Smooth muscle cell of the brain vasculature (primary cell): Measurements from ENCODE around the gene PRKAG2.
"Not testable (repeated sequence)": the region's sequence is repeated elsewhere in the genome, so short reads cannot be mapped to it uniquely, and the experiment has no call there.

ENCODE experiments used
- DNase-seq: peaks from one replicate; pipeline ENCODE4 v3.0.0-alpha.2; 2012; ENCODE audit warnings: low read depth, low spot score

PRKAG2 gene

GRCh38 chr7:151802469-151802846, 74.5 kb downstream of the PRKAG2 start:
- no peak for DNase-seq

DNA sequence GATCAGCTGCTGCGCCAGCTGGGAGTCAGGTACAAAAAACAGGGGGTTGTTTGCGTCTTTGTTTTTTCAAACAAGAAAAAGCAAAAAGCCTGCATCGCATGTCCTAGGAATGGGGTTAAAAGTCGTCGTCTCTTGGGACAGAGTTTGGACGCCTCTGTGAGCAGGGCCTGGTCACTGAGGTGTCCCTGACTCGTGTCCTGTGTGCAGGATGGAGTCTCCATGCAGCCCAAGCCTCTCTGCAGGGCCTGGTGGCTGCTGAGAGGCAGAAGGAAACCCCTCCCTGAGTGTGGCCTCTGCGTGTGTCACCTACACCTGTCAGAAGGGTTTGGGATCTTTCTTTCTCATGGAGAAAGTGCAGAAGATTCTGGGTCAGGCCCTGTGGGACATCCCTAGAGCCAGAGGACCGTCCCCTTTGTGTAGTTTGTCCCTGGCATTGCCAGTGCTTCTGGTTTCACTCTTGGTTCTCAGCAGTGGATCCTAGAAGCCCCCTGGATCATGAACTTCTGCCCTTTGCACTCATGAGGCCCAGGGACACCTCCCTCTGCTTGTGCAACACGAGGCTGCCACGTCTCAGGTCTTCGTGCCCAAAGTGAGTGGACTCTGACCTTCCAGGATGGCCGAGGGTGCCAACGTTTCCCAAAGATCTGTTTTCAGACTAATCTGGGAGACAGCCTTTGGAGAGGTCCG, 75.0 kb downstream of the PRKAG2 start:
- DNase-seq: no peak

GRCh38 chr7:151801291-151801690, 75.6 kb downstream of the PRKAG2 start:
- DNase-seq: no peak

- no peak for DNase-seq
These were observed 76.1 kb downstream of the PRKAG2 start for GRCh38 chr7:151800861-151801260.

DNA sequence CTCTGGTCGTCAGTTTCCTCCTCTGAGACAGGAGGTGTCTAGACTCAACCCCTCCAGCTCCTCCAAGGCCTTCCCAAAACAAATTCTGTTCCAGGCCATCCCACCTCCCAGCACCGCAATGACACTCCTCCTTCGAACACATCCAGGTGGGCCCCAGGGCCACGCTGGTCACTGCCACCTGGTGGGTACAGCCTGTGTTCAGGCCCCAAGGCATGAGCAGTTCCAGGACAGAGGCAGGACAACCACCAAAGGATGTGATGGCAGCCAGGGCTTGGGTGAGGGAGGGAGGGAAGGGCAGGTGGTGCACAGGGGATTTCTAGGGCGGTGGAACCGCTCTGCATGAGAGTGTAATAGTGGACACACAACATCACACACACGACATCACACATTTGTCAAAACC, 76.5 kb downstream of the PRKAG2 start:
- DNase-seq: no peak

- no peak for DNase-seq
These were observed 77.4 kb downstream of the PRKAG2 start for GRCh38 chr7:151799506-151799905.

- DNase-seq: no peak
These were observed 78.0 kb downstream of the PRKAG2 start for GRCh38 chr7:151798851-151799448.

DNA sequence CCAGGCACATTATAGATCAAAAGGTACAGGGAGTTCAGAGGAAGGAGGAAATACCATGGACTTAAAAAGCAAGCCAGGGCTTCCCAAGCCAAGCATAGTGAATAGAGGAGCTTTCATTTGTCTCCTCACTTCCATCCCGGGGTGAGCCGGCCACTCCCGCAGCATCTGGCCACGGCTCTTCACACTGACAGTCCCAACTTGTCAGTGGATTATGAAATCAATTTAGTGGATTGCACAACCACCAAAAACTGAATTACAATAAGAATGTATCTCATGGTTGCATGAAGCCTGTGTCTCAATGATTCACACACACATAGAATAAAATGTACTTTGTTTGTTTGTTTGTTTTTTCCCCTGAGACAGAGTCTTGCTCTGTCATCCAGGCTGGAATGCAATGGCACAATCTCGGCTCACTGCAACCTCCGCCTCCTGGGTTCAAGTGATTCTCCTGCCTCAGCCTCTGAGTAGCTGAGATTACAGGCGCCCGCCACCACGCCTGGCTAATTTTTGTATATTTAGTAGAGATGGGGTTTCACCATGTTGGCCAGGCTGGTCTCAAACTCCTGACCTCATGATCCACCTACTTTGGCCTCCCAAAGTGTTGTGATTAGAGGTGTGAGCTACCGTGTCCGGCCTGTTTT, 79.1 kb downstream of the PRKAG2 start:
- not testable (repeated sequence) for DNase-seq

- DNase-seq: no peak
These were observed 79.9 kb downstream of the PRKAG2 start for GRCh38 chr7:151796871-151797537.

DNA sequence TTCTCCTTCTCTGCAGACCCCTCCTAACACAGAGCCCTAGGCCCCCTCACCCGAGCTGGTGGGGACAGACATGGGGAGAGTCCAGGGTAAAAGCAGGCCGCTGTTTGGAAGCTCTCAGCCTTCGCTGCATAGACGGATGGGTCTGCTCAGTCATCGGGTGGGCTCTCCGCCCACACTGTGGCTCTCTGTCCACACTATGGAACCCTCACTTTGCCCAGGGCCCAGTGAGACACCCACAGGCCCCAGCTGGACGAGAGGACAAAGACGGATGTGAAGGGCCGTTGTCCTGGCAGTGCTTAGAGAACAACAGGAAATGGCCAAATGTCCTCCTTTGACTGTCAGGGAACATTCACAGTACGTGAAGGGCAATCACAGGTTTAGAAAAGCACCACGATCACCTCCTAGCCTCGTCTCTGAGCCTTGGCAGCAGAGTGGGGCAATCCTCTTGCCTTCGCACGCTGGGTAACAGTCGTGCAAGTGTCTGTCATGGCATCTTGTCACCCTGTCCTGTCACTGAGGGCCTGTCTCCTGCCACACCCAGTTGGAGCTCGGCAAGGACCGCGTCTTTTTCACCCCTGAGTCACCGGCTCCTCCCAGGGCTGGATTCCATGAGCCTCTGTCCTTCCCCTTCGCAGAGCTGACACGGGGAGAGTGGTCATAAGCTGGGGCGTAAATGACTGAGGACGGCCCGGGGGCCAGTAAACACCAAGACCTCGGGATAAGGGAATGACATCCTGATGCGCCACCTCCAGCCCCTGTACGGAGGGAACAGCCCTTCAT, 80.6 kb downstream of the PRKAG2 start:
- no peak for DNase-seq

DNA sequence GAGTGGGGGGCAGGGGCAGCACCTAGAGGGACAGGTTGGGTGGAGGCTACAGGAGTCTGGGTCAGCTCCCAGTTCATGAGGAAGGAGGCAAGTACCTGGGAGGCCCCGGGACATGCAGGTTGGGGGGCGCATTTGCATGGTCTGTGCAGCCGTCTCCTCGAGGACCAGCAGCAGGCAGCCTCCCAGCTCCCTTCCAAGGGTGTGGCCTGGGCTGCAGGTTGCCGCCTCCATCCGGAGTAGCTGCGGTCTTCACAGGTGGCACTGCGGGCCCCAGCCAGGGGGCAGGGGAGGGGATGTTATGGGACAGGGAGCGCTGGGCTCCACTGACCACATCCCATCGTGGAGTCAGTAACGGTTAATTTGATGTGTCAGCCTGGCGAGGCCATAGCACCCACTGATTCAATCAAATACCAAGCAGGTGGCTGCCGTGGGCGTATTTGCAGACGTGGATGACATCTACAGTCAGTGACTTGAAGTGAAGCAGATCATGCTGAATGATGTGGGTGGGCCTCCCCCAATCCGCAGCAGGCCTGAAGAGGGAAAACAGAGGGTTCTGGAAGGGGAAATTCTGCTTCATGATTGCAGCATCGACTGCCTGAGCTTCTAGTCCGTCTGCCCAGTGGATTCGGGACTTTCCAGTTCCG, 81.6 kb downstream of the PRKAG2 start:
- no peak for DNase-seq

GRCh38 chr7:151794508-151795167, 82.3 kb downstream of the PRKAG2 start:
- no peak for DNase-seq

DNA sequence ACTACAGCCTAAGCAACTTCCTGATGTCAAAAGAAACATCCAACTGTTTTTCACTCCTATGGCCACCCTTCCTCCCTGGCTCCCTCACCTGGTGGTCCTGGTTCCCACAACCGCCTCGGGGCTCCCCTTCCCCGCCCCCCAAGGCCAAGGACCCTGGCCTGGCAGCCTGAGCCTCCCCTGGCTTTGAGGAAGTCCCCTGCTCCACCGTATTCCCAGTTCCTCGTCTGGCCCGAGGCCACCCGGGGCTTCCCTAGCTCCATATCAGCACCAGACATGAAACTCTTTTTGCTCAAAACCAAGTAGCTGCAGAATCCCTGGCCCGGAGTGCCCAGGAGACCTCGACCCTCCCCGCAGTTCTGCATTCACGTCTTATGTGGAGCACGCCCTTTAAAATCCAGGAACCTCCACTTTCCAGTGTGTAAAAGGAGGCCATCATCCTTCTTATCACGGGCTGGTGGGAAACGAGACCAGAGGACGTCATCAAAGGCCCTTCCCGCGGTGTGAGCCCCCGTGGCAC, 82.9 kb downstream of the PRKAG2 start:
- DNase-seq: no peak

DNA sequence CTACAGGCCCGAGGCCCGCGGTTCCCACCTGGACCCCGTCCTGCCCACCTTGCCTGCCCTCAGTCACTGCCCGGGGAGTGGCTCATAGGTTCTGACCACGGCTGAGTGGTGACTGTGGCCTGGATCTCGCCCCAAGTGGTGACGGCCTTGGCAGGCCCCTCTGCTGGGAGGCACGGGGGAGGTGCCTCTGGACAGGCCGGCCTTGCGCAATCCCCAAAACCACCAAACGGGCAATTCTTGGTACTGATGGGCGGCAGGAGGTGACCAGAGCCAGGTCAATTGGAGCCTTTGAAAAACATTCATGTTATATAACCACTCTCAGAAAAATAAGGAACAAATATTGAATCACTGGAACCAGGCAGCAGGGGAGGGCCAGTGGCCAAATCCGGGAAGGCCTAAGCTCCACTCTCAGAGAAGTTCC, 83.4 kb downstream of the PRKAG2 start:
- DNase-seq: no peak

DNA sequence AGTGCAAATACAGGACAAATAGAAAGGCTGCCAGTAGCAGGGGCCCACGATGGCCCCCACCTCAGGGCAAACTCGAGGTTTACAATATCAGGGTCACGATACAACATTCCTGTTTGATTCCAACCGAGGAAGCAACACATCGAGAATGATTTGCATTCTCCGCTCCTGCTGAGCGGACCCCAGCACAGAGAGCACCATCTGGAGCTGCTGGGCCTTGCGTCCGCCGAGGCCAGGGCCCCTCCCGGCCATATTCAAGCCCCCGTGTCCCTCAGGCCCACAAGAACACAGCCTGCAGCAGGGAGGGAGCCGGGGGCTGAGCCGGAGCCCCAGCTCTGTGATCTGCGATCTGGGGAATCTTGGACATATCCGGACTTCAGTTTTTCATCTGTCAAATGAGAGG, 84.3 kb downstream of the PRKAG2 start:
- DNase-seq: no peak

DNA sequence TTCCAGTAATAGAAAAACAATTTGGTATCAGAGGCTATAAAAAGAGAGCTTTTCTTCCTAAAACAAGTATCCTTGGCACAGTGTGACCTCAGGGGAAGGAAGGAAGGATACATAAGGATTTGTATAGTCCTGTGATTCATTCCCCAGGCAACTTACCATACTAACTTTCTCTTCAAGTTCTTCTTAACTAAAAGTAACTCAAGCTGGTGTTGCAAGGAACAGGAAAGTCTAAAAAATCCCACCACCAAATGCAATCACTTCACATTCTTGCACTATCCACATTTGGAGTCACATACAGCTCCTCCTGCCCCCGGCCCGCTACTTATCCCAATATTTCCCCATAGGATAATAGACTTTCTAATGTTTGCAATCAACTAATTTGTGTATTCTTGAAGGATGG, 84.8 kb downstream of the PRKAG2 start:
- DNase-seq: no peak

- DNase-seq: no peak
These were observed 85.9 kb downstream of the PRKAG2 start for GRCh38 chr7:151790830-151791620.

- DNase-seq: no peak
These were observed 86.7 kb downstream of the PRKAG2 start for GRCh38 chr7:151790095-151790829.

DNA sequence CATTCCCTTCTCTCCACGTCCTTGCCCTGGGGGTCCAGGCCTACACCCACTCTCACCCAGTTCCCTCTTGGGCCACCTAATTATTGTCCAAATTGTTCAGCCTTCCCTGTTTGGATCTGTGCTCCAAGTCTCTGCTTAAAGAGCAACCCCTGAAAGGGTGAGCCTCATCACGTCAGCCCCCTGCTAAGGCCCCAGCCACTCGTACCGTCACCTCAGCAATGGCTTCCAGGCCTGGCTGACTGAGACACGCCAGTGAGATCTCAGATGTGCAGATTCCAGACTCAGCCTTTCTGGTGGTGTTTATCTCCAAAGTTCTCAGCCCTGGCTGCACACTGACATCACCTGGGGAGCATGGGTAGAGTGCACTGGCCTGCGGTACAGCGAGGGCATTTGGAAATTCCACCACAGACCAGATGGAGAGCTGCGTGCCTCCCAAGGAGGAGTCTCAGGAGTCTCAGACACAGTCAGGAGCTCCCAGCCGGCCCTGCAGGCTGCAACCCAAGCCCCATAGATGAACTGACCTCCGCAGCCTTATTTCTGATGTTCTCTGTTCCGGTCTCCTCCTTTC, 87.5 kb downstream of the PRKAG2 start:
- no peak for DNase-seq
